GM23338 (cell line): ENCODE measurements around the gene SF3B3. TPM values are rescaled to one million over a fixed set of nuclear protein-coding genes. Genes with fewer than 3 reads are reported as not detected.

Source experiments
- ATAC-seq: fragments of 200-7000 bp; cut with Tn5 transposase; 3 replicates; pipeline ENCODE4 v1.9.1; 2020
- DNase-seq: peaks from one replicate; pipeline ENCODE4 v3.0.0-alpha.2; 2015; ENCODE audit warnings: low spot score
- H2AFZ ChIP-seq: fragments of 200-600 bp; sonication (generic); 2 replicates; pipeline ENCODE4 v1.8.0; 2016; ENCODE audit warnings: antibody characterized with exemption, mild to moderate bottlenecking, moderate library complexity
- H3F3A ChIP-seq: fragments of 200-600 bp; sonication (generic); replicated peaks from 2 replicates; pipeline ENCODE4 v1.8.0; 2017; ENCODE audit warnings: antibody characterized with exemption, mixed run types, low read depth
- H3K27ac ChIP-seq: fragments of 200-600 bp; sonication (generic); 2 replicates; pipeline ENCODE4 v1.6.1; 2016; ENCODE audit warnings: low read depth
- H3K27me3 ChIP-seq: fragments of 200-600 bp; sonication (generic); 2 replicates; pipeline ENCODE4 v1.8.0; 2016; ENCODE audit warnings: mild to moderate bottlenecking, mixed run types, moderate library complexity; ENCODE audit not compliant: insufficient read depth
- H3K36me3 ChIP-seq: fragments of 200-600 bp; sonication (generic); 2 replicates; pipeline ENCODE4 v1.8.0; 2016; ENCODE audit warnings: mild to moderate bottlenecking; ENCODE audit not compliant: insufficient read depth
- H3K4me1 ChIP-seq: fragments of 200-600 bp; sonication (generic); 2 replicates; pipeline ENCODE4 v1.8.0; 2016; ENCODE audit warnings: mild to moderate bottlenecking, moderate library complexity; ENCODE audit not compliant: insufficient read depth
- H3K4me2 ChIP-seq: fragments of 200-600 bp; sonication (generic); 2 replicates; pipeline ENCODE4 v1.7.1; 2017; ENCODE audit warnings: mixed run types
- H3K4me3 ChIP-seq: fragments of 200-600 bp; sonication (generic); 2 replicates; pipeline ENCODE4 v1.6.1; 2016; ENCODE audit warnings: mixed run types
- H3K79me2 ChIP-seq: fragments of 200-600 bp; sonication (generic); replicated peaks from 2 replicates; pipeline ENCODE4 v1.8.0; 2017; ENCODE audit warnings: mild to moderate bottlenecking; ENCODE audit not compliant: insufficient read depth
- H3K9me2 ChIP-seq: fragments of 200-600 bp; sonication (generic); 2 replicates; pipeline ENCODE4 v1.8.0; 2017; ENCODE audit not compliant: insufficient read depth
- H4K20me1 ChIP-seq: fragments of 200-600 bp; sonication (generic); replicated peaks from 2 replicates; pipeline ENCODE4 v1.8.0; 2017; ENCODE audit warnings: mild to moderate bottlenecking; ENCODE audit not compliant: insufficient read depth
- H3K27ac Mint-ChIP-seq: 2 replicates; pipeline ENCODE4 v1.8.0; 2020; ENCODE audit warnings: inconsistent platforms, mild to moderate bottlenecking, moderate library complexity, mixed read lengths
- H3K27me3 Mint-ChIP-seq: 3 replicates; pipeline ENCODE4 v1.8.0; 2022; ENCODE audit warnings: low read depth, mild to moderate bottlenecking, moderate library complexity, mixed read lengths, inconsistent platforms; ENCODE audit not compliant: insufficient read depth, poor library complexity
- H3K36me3 Mint-ChIP-seq: 3 replicates; pipeline ENCODE4 v1.8.0; 2021; ENCODE audit warnings: low read depth, mild to moderate bottlenecking, inconsistent platforms, moderate library complexity, mixed read lengths
- H3K4me1 Mint-ChIP-seq: 3 replicates; pipeline ENCODE4 v1.8.0; 2020; ENCODE audit warnings: mild to moderate bottlenecking, inconsistent platforms, mixed read lengths
- H3K4me3 Mint-ChIP-seq: 3 replicates; pipeline ENCODE4 v1.8.0; 2021; ENCODE audit warnings: moderate library complexity, mild to moderate bottlenecking, inconsistent platforms, mixed read lengths
- H3K9me3 Mint-ChIP-seq: 3 replicates; pipeline ENCODE4 v1.8.0; 2020; ENCODE audit warnings: moderate library complexity, mild to moderate bottlenecking, inconsistent platforms, mixed read lengths
- CREB1 ChIP-seq: fragments of 250-450 bp; sonication (Bioruptor Pico); IDR thresholded peaks from 2 replicates; pipeline ENCODE4 v1.5.0; 2020; ENCODE audit warnings: low read depth, mild to moderate bottlenecking, moderate library complexity
- EZH2 ChIP-seq: fragments of 200-600 bp; sonication (generic); IDR thresholded peaks from one replicate; pipeline ENCODE4 v1.8.0; 2017; ENCODE audit warnings: antibody characterized with exemption, mild to moderate bottlenecking, low read depth; ENCODE audit not compliant: unreplicated experiment
- EZH2phosphoT487 ChIP-seq: fragments of 200-600 bp; sonication (generic); IDR thresholded peaks from one replicate; pipeline ENCODE4 v1.8.1; 2018; ENCODE audit warnings: antibody characterized with exemption; ENCODE audit not compliant: unreplicated experiment
- JUNB ChIP-seq: IDR thresholded peaks from one replicate; pipeline ENCODE4 v1.6.1; 2016; ENCODE audit warnings: antibody characterized with exemption; ENCODE audit not compliant: unreplicated experiment
- NANOG ChIP-seq: IDR thresholded peaks from 2 replicates; pipeline ENCODE4 v1.6.1; 2016; ENCODE audit warnings: antibody characterized with exemption, borderline replicate concordance
- POLR2AphosphoS5 ChIP-seq: IDR thresholded peaks from 2 replicates; pipeline ENCODE4 v1.6.1; 2016; ENCODE audit warnings: antibody characterized with exemption, low read depth
- STAT1 ChIP-seq: IDR thresholded peaks from one replicate; pipeline ENCODE4 v1.6.1; 2016; ENCODE audit warnings: antibody characterized with exemption; ENCODE audit not compliant: unreplicated experiment
- ZNF114 ChIP-seq: fragments of 250-450 bp; sonication (Bioruptor Pico); IDR thresholded peaks from 2 replicates; pipeline ENCODE4 v1.5.0; 2020; ENCODE audit warnings: mild to moderate bottlenecking, moderate library complexity
- ZNF331 ChIP-seq: fragments of 250-450 bp; sonication (Bioruptor Pico); IDR thresholded peaks from 2 replicates; pipeline ENCODE4 v1.5.0; 2020; ENCODE audit warnings: low read depth, mild to moderate bottlenecking, moderate library complexity
- ZNF462 ChIP-seq: fragments of 250-450 bp; sonication (Bioruptor Pico); IDR thresholded peaks from 2 replicates; pipeline ENCODE4 v1.5.0; 2020; ENCODE audit warnings: mild to moderate bottlenecking, moderate library complexity
- polyA plus RNA-seq: library from polyadenylated mRNA; unstranded; fragments of >200 nt; fragmentation: Nextera tagmentation; extraction: Ambion mirVana; gene quantifications from 2 replicates; pipeline ENCODE4 v1.2.1, GENCODE V29; 2016
- total RNA-seq: library from RNA; depleted of rRNA; stranded (reverse); fragments of >200 nt; shearing (Covaris generic); gene quantifications from 2 replicates; pipeline ENCODE4 v1.2.3, GENCODE V29; 2014
- TF ChIP-seq, protein P1 (sequence below): IDR thresholded peaks from 2 replicates; pipeline ENCODE4 v1.6.1; 2016; ENCODE audit warnings: antibody characterized with exemption
- TF ChIP-seq, protein P2 (sequence below): IDR thresholded peaks from one replicate; pipeline ENCODE4 v1.6.1; 2018; ENCODE audit warnings: antibody characterized with exemption; ENCODE audit not compliant: unreplicated experiment
- TF ChIP-seq, protein P3 (sequence below), 2 experiments: fragments of 200-600 bp in 1 of 2; sonication (generic) in 1 of 2; conservative IDR thresholded peaks; 2 replicates each; pipeline versions ENCODE4 v1.5.1 to v1.6.1; 2016 to 2017; ENCODE audit warnings: antibody characterized with exemption in 2 of 2, low read depth in 2 of 2, mild to moderate bottlenecking in 2 of 2, moderate library complexity in 1 of 2

The SF3B3 gene
- total and polyA plus RNA-seq, 2 experiments from 2014 or later = 202 to 289 TPM

DNA sequence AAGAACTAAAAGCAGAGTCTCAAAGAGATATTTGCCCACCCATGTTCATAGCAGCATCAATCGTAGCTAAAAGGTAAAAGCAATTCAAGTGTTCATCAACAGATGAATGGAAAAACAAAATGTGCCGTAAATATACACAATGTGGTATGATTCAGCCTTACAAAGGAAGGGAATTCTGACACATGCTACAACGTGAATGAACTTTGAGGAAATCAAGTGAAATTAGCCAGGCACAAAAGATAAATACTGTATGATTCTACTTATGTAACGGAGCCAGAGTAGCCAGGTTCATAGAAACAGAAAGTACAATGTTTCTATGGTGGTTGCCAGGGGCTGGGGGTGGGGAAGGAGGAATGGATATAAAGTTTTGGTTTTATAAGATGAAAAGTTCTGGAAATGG, 64.9 kb downstream of the SF3B3 start:
- no peaks in the 10 kb centered on the region for H3K79me2 ChIP-seq
- H3K4me1 ChIP-seq = peaks cover 7% of the 10 kb centered on the region; the same call in 1 of the 2 replicates
- TF ChIP-seq EZH2 = no peak
- no peak for TF ChIP-seq ZNF462 (CRISPR knock-in tag)
- TF ChIP-seq, protein P1, sequence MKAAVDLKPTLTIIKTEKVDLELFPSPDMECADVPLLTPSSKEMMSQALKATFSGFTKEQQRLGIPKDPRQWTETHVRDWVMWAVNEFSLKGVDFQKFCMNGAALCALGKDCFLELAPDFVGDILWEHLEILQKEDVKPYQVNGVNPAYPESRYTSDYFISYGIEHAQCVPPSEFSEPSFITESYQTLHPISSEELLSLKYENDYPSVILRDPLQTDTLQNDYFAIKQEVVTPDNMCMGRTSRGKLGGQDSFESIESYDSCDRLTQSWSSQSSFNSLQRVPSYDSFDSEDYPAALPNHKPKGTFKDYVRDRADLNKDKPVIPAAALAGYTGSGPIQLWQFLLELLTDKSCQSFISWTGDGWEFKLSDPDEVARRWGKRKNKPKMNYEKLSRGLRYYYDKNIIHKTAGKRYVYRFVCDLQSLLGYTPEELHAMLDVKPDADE = no peak
- no peak for TF ChIP-seq STAT1
- TF ChIP-seq ZNF331 (CRISPR knock-in tag) = no peak
- TF ChIP-seq EZH2phosphoT487 = no peak
- TF ChIP-seq NANOG = no peak
- TF ChIP-seq ZNF114 (CRISPR knock-in tag) = no peak
- TF ChIP-seq CREB1 = no peak
- no peak for TF ChIP-seq JUNB
- TF ChIP-seq, protein P2, sequence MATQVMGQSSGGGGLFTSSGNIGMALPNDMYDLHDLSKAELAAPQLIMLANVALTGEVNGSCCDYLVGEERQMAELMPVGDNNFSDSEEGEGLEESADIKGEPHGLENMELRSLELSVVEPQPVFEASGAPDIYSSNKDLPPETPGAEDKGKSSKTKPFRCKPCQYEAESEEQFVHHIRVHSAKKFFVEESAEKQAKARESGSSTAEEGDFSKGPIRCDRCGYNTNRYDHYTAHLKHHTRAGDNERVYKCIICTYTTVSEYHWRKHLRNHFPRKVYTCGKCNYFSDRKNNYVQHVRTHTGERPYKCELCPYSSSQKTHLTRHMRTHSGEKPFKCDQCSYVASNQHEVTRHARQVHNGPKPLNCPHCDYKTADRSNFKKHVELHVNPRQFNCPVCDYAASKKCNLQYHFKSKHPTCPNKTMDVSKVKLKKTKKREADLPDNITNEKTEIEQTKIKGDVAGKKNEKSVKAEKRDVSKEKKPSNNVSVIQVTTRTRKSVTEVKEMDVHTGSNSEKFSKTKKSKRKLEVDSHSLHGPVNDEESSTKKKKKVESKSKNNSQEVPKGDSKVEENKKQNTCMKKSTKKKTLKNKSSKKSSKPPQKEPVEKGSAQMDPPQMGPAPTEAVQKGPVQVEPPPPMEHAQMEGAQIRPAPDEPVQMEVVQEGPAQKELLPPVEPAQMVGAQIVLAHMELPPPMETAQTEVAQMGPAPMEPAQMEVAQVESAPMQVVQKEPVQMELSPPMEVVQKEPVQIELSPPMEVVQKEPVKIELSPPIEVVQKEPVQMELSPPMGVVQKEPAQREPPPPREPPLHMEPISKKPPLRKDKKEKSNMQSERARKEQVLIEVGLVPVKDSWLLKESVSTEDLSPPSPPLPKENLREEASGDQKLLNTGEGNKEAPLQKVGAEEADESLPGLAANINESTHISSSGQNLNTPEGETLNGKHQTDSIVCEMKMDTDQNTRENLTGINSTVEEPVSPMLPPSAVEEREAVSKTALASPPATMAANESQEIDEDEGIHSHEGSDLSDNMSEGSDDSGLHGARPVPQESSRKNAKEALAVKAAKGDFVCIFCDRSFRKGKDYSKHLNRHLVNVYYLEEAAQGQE = no peak
- TF ChIP-seq POLR2AphosphoS5 = no peak
- TF ChIP-seq, protein P3, sequence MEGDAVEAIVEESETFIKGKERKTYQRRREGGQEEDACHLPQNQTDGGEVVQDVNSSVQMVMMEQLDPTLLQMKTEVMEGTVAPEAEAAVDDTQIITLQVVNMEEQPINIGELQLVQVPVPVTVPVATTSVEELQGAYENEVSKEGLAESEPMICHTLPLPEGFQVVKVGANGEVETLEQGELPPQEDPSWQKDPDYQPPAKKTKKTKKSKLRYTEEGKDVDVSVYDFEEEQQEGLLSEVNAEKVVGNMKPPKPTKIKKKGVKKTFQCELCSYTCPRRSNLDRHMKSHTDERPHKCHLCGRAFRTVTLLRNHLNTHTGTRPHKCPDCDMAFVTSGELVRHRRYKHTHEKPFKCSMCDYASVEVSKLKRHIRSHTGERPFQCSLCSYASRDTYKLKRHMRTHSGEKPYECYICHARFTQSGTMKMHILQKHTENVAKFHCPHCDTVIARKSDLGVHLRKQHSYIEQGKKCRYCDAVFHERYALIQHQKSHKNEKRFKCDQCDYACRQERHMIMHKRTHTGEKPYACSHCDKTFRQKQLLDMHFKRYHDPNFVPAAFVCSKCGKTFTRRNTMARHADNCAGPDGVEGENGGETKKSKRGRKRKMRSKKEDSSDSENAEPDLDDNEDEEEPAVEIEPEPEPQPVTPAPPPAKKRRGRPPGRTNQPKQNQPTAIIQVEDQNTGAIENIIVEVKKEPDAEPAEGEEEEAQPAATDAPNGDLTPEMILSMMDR (conservative IDR thresholded peaks at IDR 0.05; ENCODE audit: low read depth in 2 of 2) = no peak
- H3K36me3 ChIP-seq = no peaks in the 10 kb centered on the region
- H3K27ac ChIP-seq = no peak overlapping the region
- no peak overlapping the region for H3K4me3 ChIP-seq
- no peaks in the 10 kb centered on the region for H3F3A ChIP-seq
- H3K36me3 Mint-ChIP-seq = no peaks in the 10 kb centered on the region; the same call in 2 of the 3 replicates
- H3K4me2 ChIP-seq = no peak overlapping the region
- no peak for DNase-seq
- no peak overlapping the region for H3K27ac Mint-ChIP-seq
- H3K27me3 Mint-ChIP-seq = peaks cover 9% of the 10 kb centered on the region
- no peaks in the 10 kb centered on the region for H3K27me3 ChIP-seq
- no peaks in the 10 kb centered on the region for H4K20me1 ChIP-seq
- H2AFZ ChIP-seq = no peak overlapping the region
- H3K9me3 Mint-ChIP-seq = no peaks in the 10 kb centered on the region
- no peaks in the 10 kb centered on the region for H3K9me2 ChIP-seq
- H3K4me3 Mint-ChIP-seq = no peak overlapping the region
- peaks cover 7% of the 10 kb centered on the region for H3K4me1 Mint-ChIP-seq
- no peak for ATAC-seq
